GM21447 (cell line): ENCODE data around the gene PRRC2A.

Source experiments
- ATAC-seq: cut with Tn5 transposase; IDR thresholded peaks from one replicate; pipeline ENCODE4 v1.9.1; 2021; ENCODE audit not compliant: unreplicated experiment

The PRRC2A gene

DNA sequence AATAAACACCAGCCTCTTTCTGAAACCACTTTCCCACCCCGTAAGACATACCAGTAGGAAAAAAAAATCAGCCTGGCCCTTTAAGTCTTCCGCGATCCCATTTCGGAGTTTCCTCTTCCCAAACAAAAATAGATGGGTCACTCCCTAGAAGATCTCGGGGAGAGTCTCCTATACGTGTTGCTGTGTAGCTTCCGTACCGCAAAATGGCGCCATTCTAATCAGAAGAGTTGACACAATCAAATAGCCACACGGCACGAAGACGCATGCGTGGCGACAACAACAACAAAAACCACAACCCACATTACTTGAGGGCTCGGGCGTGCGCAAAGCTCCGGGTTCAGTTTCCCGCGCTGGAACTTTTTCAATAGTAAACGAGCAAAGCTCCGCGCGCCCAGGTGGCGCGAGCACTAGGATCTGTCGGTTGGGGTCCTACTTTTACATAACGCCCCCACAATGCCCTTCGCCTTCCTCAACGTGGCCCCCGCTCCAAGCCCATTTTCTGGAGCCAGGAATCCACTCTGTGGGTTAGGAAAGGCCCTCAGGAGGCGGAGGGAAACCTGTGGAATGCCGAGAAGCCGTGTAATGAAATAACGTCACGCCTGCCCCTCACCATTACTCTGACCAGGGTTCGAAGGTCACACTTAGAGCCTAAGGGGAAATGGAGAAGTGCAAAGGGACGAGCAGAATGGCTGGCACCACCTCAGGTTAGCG is 44.4 kb downstream of the PRRC2A start, which contains the start of gene GPANK1:
TSS of gene GPANK1 (minus strand) at position 208 of the 711 bp plus-strand sequence. CDS start 519 bp downstream, outside the sequence.
- peak; percentile 30 for ATAC-seq

DNA sequence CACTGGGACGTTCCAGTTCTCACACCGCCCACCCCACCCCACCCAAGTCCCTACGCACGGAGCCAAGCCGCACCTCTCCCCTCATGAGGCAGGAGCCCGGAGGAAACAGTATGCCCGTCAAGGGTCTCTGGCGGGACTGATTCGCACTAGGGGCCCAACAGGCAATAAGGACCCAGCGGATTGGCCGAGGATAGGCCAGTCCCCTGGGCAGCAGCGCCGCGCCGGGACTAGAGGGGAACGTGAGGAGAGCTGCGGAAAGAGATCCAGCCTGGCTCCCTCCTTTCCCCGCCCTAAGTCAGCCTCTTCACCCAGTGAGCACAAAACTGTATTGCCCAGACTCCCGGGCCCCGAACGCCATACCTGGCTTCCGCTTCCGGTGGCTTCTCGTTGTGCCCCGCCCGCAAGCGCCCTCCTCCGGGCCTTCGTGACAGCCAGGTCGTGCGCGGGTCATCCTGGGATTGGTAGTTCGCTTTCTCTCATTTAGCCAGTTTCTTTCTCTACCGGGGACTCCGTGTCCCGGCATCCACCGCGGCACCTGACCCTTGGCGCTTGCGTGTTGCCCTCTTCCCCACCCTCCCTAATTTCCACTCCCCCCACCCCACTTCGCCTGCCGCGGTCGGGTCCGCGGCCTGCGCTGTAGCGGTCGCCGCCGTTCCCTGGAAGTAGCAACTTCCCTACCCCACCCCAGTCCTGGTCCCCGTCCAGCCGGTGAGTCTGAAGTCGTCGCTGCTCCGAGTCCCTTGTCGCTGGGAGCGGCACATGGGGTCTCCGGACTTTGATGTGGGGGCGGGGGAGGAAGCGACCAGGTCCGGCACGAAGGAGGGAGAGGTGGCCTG is 45.2 kb downstream of the PRRC2A start, which contains the start of gene CSNK2B:
TSS of gene CSNK2B (plus strand) at position 580 of the 836 bp plus-strand sequence. CDS start 752 bp downstream, outside the sequence.
- peak; percentile 73 for ATAC-seq

DNA sequence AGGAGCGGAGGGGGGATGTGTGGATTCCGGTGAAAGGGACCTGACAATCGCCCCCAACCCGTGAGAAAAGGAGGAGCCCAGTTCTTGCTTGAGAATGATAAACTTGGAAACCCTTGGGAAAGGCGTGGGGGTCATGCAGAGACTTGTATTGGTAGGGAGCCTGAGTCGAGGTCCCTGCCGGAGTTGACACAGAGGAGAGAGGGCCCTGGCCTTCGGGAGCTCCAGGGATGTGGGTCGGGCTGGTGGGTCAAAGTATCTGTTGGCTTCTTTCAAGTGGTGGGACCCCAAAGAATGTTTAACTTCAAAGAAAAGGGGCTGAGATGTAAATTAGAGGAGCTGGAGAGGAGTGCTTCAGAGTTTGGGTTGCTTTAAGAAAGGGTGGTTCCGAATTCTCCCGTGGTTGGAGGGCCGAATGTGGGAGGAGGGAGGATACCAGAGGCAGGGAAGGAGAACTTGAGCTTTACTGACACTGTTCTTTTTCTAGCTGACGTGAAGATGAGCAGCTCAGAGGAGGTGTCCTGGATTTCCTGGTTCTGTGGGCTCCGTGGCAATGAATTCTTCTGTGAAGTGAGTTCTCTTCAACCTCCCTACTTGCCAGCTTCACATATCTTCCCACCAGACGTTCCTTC is 45.9 kb downstream of the PRRC2A start:
- no peak for ATAC-seq

DNA sequence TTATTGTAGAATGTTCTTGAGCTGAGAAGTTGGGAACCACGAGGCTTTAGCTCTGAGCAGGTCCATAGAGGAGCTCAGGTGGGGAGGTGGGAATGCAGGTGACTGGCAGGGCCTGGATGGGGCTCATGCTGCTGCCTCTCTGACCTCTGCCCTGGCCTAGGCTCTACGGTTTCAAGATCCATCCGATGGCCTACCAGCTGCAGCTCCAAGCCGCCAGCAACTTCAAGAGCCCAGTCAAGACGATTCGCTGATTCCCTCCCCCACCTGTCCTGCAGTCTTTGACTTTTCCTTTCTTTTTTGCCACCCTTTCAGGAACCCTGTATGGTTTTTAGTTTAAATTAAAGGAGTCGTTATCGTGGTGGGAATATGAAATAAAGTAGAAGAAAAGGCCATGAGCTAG is 49.2 kb downstream of the PRRC2A start, which contains the start of gene LY6G5B:
TSS of gene LY6G5B (plus strand) at position 301 of the 400 bp plus-strand sequence. CDS start 975 bp downstream, outside the sequence.
- ATAC-seq: no peak

DNA sequence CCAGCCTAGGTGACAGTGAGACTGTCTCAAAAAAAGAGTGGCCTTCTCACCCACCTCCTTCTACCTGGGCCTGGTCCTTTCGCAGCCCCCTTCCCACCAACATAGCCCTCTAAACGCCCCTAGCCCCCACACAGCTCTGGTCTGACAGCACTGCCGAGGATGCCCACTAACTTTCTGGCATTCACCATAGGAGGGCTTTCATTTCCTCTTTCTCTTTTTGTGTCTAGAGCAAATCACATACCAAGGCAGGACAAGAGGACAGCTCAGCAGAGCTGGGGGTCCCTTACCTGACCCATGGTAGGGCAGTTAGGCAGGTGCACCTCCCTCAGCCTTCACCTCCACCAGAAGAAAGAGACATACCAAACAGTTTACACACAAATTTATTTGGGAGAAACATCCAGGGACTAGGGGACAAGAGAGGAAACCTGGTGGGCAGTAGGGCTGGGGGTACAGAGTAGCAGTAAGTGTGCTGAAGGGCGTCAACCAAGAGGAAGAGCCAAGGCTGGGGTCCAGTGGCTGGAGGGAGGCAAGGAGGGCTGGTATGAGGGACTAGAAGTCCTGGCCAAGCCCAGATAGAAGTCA is 55.9 kb downstream of the PRRC2A start:
- ATAC-seq: no peak

DNA sequence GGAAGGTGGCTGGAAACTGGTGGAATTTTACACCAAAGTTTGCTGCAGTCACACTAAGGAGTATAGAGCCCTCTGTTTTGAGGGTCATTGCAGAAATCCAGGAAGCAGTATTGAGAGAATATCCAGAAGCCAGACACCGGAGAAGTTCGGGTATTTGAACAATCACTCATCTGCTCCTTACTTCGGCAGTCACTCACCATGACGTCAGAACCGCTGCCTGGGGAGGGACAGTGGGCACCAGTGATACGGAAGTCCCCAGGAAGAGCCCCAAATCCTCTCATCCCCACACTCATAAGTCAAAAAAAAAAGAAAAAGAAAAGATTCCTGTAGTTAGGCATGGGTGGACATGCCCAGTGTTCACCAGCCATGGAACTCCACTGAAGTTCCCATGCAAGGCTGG is 56.4 kb downstream of the PRRC2A start:
- ATAC-seq: no peak

DNA sequence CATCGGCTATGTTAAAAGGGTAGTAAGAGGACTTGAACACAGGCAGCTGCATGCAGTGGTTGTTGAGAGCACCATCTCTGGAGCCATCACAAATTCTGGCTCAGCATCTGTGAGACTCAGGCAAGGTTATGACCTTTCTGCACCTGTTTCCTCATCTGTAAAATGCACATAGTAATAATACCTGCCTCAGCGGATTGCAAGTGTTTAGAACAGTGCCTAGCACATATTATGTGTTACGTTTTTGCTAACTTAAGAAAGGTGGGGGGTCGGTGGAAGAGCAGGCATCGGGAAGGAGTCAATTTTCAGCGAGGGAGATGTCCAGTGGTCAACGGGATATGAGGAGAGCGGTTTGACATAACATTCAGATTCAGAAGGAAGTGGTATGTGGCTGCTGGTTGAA is 57.4 kb downstream of the PRRC2A start:
- ATAC-seq: no peak

DNA sequence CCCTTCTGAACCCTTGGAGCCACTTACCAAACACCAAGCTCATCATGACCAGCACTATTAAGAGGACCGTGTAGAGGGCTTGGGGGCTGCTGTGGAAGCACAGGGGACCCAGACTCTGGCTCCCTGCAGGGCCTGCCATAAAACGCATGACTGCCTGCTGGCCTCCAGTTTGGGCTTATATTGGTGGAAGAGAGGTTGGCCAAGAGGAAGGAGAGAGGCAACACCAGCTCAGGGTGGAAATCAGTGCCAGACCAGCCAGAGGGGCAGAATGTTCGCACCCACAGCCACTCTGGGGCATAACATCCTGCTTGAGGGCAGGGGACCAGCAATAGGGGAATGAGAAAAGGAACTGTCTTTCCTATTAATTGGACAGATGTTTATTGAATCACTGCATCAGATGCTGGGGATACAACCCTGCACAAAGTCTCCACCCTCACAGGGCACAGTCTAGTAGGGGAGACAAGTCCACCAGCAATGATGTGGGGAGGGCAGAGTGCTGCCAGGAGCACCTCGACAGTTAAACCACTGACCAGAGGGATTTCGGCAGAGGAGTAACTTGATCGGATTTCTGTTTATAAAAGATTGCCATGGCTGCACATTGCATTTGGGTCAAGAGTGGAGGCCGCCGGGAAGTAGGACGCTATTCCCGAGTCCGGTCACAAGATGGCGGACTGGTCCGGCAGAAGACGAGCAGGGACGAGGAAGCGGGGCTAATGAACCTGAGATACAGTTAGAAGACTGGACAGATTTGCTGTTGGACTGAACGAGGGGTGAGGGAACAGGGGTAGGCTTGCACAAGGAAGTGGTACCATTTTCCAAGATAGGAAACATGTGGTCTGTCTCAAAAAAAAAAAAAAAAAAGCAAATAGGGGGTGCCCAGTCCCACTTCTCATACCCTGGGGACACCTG is 60.0 kb downstream of the PRRC2A start, which contains the start of gene LY6G5C:
TSS of gene LY6G5C (minus strand) at position 842 of the 909 bp plus-strand sequence. CDS start at position 148, 694 bp downstream.
- ATAC-seq: no peak

DNA sequence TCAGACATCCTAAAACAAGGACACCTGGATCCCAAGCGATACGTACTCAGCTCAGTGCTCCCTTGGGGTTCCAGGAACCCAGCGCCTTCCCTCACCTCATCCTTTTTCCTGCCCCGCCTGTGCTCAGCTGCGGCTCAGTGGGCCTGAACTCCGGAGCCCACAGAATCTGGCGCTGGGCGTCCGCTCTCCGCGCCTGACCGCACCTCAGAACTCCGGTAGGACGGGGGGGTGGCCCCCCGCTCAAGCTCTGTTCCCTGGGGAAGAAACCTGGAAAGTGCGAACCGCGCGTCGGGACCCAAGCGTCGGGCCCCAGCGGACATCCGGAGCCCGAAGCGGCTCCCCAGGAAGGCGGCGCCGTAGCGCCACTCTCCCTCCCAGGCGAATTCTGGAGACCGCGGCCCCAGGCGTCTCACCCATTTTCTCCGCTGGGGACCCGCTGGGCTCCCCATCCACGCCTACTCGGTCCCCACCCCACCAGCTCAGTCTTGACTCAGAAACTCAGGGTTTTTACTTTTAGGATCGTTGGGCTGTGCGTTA is 60.7 kb downstream of the PRRC2A start:
- no peak for ATAC-seq

DNA sequence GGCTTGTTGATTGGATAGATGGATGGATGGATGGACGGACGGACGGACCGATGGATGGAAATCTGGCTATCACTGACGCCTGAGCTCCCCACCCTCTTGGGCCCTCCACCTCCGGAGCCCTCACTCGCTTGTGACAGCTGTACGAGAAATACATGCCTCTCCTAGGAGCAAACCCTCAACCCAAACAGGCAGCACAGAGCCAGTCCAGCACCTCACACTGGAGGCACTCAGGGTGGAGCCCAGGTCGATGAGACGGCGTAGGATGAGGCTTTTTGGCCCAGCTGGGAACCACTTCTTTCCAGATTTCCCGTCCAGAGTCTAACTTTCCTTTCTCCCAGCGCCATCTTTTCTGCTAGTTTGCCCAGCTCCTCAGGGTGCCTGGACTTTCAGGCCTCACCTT is 63.1 kb downstream of the PRRC2A start:
- ATAC-seq: no peak

DNA sequence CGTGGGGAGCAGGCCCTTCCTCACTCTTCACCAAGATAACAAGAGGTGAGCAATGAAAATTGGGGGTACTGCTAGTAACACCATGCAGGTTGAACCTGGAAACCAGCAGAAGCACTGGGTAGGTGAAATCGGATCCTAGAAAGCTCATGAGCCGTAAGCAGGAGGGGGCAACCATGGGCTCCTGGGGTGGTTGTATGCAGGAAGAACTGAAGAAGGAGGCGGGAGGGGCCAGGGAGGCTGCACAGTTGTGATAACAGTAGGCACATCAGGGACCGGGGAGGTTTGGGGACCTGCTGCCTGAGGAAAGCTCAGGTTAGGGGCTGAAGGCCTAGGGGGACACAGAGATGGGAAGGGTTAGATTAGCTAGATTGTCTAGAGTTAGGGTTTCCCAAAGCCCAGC is 66.0 kb downstream of the PRRC2A start:
- ATAC-seq: no peak

DNA sequence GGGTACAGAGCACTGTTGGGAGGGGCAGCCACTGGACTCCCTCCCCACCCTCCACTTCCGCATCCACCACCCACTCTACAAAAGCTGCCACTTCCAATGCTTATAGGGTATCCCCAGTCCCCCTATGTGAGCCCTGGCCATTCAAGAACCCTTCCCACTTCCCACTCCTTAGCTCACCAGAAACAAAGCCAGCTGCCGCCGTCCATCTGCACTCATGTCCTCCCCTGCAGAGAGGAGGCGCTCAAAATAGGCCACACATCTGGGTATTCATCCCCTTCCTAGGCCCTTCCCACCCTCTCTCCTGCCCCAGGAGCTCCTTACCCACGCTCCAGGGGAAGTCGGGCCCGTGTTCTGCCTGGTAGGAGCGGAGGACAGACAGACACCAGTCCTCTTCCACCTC is 66.8 kb downstream of the PRRC2A start:
- no peak for ATAC-seq
